Astrocyte of the cerebellum (primary cell): ENCODE data around the gene RTKN2.

Experiments
- DNase-seq: peaks from one replicate; pipeline ENCODE4 v3.0.0-alpha.2; 2011; ENCODE audit warnings: low read depth
- H3K4me3 ChIP-seq: 2 replicates; pipeline ENCODE4 v1.5.1; 2011; ENCODE audit warnings: mild to moderate bottlenecking, low read depth, low read length, moderate library complexity
- in situ Hi-C: cut with HindIII; loops from 2 replicates; pipeline ENCODE4 v1.10.0; 2017; ENCODE audit warnings: low sequenced_read_pairs
- TF ChIP-seq, protein P1 (sequence below): IDR thresholded peaks from 2 replicates; pipeline ENCODE4 v1.5.1; 2012; ENCODE audit warnings: low read length, low read depth, moderate library complexity, mild to moderate bottlenecking; ENCODE audit errors: missing control alignments

RTKN2 gene

DNA sequence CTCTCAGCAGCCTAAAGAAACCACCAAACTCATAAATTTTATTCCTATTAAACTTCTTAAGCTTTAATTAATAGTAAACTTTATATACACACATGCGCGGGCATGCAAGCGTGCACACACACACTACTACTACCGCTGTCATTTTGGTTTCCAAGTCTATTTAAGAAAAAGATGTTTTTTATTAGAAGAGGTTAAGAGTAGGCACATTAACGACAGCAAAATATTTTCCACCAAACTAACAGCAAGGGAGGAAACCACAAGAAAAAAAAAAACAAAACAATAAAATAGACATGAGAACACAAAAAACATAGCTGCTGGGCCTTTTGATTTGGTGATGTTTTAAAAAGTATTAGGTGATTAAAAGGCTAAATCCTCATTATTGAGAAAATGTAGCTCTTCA is 28.6 kb downstream of the RTKN2 start:
- H3K4me3 ChIP-seq: no peak overlapping the region
- TF ChIP-seq, protein P1, sequence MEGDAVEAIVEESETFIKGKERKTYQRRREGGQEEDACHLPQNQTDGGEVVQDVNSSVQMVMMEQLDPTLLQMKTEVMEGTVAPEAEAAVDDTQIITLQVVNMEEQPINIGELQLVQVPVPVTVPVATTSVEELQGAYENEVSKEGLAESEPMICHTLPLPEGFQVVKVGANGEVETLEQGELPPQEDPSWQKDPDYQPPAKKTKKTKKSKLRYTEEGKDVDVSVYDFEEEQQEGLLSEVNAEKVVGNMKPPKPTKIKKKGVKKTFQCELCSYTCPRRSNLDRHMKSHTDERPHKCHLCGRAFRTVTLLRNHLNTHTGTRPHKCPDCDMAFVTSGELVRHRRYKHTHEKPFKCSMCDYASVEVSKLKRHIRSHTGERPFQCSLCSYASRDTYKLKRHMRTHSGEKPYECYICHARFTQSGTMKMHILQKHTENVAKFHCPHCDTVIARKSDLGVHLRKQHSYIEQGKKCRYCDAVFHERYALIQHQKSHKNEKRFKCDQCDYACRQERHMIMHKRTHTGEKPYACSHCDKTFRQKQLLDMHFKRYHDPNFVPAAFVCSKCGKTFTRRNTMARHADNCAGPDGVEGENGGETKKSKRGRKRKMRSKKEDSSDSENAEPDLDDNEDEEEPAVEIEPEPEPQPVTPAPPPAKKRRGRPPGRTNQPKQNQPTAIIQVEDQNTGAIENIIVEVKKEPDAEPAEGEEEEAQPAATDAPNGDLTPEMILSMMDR: no peak
- no peak for DNase-seq
- in situ Hi-C loops: no loop called here

DNA sequence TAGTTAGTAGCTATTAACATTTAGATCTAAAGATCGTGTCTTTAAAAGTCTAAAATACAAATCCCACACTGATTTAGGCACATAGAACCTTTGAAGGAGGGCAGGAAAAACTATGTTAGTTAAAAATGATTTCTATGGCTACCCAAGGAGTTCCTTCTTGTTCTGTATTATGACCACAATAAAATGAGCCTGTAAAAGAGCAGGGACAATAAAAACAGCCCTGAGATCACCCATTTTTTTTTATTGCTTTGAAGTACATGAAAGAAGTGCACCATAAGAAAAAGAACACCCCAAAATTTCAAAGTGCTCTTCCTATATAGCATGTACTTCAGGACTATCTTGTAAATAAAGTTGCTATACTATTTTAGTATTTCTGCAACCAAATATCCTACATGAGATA is 29.8 kb downstream of the RTKN2 start:
- no peak for DNase-seq
- TF ChIP-seq, protein P1: no peak
- in situ Hi-C loops: no loop called here
- no peak overlapping the region for H3K4me3 ChIP-seq

DNA sequence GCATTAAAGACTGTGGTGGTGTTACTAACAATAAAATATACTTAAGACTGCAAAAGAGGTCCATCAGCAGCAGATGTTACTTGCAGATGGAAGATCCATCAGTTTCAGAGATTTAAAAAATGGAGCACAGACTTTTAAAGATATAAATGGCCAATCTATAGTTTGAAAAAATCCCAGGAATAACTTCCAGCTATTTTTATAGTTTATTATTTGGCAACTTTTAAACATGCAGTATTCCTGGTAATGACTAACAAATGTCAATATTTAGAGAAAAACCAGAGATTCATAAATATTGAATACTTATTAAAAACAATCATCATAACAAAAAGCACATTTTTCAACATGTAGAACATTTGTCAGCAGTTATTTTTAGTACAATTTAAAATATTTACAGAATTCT is 30.7 kb downstream of the RTKN2 start:
- TF ChIP-seq, protein P1: no peak
- in situ Hi-C loops: no loop called here
- H3K4me3 ChIP-seq: no peak overlapping the region
- no peak for DNase-seq

DNA sequence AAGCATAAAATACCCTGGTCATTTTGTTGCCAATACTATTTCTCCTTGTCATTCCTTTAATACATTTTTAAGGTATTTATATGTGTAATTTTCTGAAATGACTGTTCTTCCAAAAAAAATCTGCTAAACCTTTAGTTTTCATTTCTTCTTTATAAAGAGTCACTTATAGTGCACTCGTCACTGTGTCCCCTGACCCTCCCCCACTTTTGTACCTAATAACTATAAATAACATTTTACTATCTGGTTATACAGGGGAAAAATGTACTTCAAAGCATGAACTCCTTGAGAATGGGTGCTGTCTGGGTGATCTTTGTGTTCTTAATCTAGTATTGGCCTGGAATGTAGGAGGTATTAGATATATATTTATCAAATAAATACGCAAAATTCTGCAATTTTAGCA is 31.1 kb downstream of the RTKN2 start:
- in situ Hi-C loops: no loop called here

DNA sequence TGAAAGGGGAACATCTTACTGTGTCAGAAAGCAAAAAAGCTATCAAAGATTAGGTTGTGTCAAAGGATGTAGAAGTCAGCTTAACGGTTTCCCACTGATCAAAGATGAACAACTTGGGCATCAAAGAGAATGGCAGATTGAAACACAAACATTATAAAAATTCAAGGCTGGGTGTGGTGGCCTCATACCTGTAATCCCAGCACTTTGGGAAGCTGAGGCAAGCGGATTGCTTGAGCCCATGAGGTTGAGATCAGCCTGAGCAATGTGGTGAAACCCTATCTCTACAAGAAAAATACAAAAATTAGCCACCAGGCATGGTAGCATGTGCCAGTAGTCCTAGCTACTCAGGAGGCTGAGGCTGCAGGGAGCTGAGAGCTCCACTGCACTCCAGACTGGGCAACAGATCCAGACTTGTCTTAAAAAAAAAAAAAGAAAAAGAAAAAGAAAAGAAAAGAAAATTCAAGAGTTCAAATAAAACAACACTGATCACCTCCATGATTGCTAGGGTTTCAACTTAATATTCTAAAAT is 34.5 kb downstream of the RTKN2 start:
- in situ Hi-C loops: no loop called here
- TF ChIP-seq, protein P1: no peak
- DNase-seq: no peak
- H3K4me3 ChIP-seq: no peak overlapping the region

More for the DNA sequence above, 31.1 kb downstream of the RTKN2 start:
- no peak for DNase-seq
- TF ChIP-seq, protein P1: no peak
- H3K4me3 ChIP-seq: no peak overlapping the region

DNA sequence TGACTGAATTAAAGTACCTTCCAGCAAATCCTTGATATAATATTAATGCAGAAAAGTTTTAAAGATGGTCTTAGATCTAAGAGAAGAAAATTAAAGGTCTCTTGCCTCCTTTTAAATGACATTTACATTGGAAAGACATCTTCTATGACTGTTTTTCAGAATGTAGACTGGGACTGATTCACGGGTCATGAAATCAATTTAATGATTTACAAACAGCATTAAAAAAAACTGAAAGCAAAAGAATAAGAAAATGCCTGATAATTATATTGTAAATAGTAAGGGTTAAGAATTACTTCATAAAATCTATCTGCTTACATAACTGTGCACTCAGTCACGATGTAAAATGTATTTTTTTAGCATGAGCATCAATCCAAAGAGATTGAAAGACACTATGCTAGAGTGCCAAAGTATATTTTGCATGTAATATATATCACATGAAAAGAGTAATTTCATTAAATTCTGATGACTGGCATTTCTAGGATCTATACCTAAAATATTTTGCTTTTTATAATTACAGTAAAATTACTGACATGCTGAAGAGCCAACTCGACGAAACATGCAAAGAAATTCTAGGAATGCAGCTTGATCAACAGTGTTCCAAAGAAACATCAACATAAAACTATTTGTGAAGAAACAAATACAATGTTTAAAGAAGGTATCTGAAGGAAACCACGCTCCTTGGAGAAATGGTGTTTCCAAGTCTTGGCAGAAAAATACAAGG is 35.1 kb downstream of the RTKN2 start:
- in situ Hi-C loops: no loop called here
- TF ChIP-seq, protein P1: no peak
- no peak for DNase-seq
- no peak overlapping the region for H3K4me3 ChIP-seq
